Occipital lobe (tissue), 2 donors: ENCODE data around the gene SECISBP2. TPM values are rescaled to one million over a fixed set of nuclear protein-coding genes. Genes with fewer than 3 reads are reported as not detected.
"Not testable (repeated sequence)": the region's sequence is repeated elsewhere in the genome, so short reads cannot be mapped to it uniquely, and the experiment has no call there.

Experiments used
- DNase-seq: peaks from one replicate; lab custom pipeline; 2025; lab: John Stamatoyannopoulos, UW
- total RNA-seq: library from RNA; depleted of rRNA; stranded (reverse); fragments of >200 nt; gene quantifications from one replicate; pipeline ENCODE4 v1.2.3, GENCODE V29; 2014

SECISBP2 gene
- total RNA-seq, 1 donor from 2014 or later: 81.3 TPM

- no peak for DNase-seq
Measured at GRCh38 chr9:89363921-89364665, 45.8 kb downstream of the SECISBP2 start.

- no peak for DNase-seq
Measured at GRCh38 chr9:89364666-89365531, 46.6 kb downstream of the SECISBP2 start.

GRCh38 chr9:89365532-89365912, 47.2 kb downstream of the SECISBP2 start:
- no peak for DNase-seq

- DNase-seq: no peak
Measured at GRCh38 chr9:89366711-89367110, 48.4 kb downstream of the SECISBP2 start.

DNA sequence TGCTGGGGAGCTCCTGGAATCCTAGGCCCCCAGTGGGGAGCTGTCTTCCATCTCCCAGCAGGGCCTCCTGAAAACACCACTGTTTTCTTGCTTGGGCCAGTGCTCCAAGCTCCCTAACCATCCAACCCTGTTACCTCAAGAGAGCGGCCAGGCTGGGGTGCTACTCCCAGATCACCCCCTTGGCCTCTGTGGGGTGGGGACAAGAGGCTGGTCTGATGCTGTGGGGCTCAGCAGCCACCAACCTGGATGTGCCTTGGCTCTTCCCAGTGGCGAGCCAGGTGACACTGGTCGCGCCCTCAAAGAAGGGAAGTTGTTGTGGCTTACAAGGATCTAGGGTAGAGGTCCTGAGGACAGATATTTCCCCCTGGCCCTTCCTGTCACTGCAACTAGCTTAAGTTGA, 49.0 kb downstream of the SECISBP2 start:
- DNase-seq: no peak

GRCh38 chr9:89367726-89368437, 49.6 kb downstream of the SECISBP2 start:
- DNase-seq: no peak

GRCh38 chr9:89368550-89368949, 50.2 kb downstream of the SECISBP2 start:
- no peak for DNase-seq

DNA sequence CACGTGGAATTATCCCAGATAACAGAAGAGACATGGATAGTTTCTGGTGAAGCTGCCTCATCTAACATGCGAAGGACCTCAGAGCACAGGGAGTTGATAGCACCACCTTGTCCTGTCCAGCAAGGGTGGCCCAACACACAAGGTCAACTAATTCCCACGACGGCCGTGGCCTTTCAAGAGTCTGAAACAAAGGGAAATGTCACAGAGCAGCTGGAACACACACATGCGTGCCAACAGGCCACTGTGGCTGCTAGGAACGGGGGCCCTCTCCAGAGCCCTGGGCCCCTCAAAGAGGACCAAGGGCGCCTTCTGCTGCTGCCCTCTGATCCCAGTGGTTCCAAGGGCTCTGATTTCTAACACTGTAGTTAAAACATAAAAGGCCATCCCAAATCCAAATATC, 50.7 kb downstream of the SECISBP2 start:
- DNase-seq: no peak

- no peak for DNase-seq
Measured at GRCh38 chr9:89370593-89370992, 52.3 kb downstream of the SECISBP2 start.

GRCh38 chr9:89371791-89372190, 53.5 kb downstream of the SECISBP2 start:
- DNase-seq: not testable (repeated sequence)

DNA sequence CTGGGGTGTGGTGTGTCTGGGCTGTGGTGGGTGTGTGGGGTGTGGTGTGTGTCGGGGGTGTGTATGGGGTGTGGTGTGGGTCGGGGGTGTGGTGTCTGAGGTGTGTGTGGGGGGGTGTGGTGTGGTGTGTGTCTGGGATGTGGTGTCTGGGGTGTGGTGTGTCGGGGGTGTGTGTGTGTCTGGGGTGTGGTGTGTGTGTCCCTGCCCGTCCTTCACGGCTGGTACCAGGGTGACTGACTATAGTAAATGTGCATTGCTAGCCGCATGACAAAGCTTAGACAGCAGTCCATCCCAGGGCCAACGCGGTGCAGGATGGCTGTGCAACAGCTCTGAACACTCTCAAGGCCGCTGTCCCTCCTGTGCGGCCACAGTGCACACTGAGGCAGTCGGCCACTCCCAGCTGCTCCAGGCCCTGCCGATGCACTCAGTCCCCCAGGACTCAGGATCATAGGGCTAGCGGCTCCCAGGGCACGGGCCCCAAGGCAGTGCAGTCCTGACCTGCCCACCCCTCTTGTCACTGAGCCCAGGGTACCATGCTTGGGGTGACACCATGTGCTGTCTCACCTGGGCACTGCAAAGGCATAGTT, 54.0 kb downstream of the SECISBP2 start:
- DNase-seq: no peak

GRCh38 chr9:89372979-89373378, 54.7 kb downstream of the SECISBP2 start:
- no peak for DNase-seq

GRCh38 chr9:89374176-89374575, 55.9 kb downstream of the SECISBP2 start:
- no peak for DNase-seq

DNA sequence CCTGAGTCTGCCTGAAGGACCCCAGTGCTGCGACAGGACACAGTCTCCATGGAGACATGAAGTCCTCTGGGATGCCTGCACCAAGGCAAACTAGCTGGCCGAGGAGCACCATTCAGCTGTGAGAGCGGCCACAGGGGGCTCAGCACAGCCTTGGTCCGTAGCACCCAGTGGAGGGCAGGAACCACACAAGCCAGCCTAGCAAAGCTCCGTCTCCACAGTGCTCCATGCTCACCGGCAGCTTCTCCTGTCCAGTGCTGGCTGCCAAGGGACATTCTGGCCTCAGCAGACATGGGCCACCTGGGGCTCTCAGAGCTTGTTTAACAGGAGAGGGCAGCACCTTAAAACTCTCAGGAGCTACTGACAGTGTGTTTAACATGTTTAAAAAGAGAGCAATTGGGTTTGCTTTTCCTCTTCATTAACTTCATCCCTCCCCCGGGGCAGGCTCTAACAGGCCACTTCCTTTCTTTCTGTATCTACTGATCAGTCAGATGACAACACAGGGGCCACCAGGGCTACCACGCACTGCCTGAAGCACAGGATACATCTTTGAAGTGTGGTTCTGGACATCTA, 57.0 kb downstream of the SECISBP2 start:
- no peak for DNase-seq

DNA sequence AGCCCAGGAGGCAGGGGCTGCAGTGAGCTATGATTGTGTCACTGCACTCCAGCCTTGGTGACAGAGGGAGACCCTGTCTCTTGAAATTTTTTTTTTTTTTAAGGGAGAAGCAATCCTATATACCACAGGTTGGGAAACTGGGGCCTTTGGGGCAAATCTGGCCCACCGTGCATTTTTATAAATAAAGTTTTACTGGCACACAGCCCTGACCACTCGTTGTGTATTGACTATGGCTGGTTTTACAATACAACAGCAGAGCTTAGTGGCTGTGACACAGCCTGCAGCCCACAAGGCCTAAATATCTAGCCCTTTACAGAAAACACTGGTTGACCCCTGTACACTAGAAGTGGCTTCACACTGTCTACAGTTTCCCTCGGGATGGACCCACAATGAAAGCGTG, 58.0 kb downstream of the SECISBP2 start:
- no peak for DNase-seq

DNA sequence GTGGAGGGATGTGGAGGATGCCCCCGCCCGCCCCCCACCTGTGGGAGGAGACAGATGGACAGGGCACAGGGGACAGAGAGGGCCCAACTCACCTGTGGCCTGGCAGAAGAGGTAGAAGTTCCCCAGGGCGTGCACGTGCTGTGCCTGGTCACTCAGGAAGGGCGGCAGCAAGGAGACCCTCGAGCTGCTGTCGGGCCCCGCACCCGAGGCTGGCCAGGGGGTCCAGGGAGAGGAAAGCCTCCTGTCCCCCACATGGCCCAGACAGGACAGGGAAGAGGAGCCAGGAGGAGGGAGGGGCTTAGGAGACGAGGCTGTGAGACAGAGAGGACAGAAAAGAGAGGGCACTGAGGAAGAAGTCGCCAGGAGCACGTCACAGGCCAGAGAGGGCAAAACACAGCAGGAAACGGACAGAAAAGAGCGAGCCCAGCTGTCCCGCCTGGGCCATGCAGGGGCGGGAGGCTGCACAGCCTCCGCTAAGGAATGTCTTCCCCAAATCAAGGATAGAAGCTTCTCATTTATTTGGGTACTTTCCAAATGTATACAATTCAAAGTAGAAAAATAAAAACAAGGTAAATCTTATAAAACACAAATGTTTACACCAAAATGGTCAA, 58.5 kb downstream of the SECISBP2 start:
- DNase-seq: no peak

DNA sequence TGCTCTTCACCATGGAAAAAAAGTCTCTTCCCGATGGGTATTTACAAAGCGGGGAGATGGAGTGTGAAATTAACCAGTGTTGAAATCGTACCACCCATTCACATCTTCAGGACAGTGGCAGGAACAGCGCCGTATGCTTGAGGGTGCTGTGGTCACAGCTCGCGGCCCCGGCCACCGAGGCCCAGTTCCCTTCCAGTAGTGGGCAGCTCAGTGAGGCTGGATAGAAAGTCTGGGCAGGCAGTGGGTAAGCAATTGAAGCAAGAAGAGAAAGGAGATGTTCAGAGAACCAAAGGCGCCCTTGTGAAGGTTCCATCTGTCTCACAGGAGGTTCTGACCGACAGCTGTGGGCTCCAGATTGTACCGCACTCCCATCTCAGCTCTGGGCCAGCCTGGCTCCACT, 59.1 kb downstream of the SECISBP2 start:
- no peak for DNase-seq

GRCh38 chr9:89378541-89378940, 60.2 kb downstream of the SECISBP2 start:
- no peak for DNase-seq

DNA sequence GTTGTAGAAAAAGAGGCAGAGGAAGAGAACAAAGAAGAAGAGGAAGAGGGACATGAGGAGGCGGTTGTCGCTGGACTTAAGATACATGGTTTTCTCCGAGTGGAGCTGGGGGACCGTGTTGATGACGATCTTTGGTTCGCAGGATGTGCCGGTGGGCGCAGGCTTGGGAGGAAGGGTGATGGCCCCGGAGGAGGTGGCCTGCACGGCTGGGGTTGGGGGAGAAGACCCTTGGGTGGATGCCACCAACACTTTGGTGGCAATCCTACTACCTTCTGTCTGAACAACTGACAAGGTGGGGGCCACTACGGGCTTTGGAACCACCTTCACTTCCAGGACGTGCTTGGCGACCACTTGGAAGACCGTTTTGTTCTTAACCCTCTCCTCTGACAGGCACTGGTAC, 60.7 kb downstream of the SECISBP2 start:
- DNase-seq: no peak

GRCh38 chr9:89379508-89380115, 61.3 kb downstream of the SECISBP2 start:
- no peak for DNase-seq
